SK-N-SH (cell line): Measurements from ENCODE around the gene RITA1. TPM values are rescaled to one million over a fixed set of nuclear protein-coding genes. Genes with fewer than 3 reads are reported as not detected.

Experiments used
- CTCF ChIA-PET: fragments of 300-600, 350-600 bp; formaldehyde crosslinking; extraction: SDS; loops from one replicate; lab custom pipeline; 2021; lab: Yijun Ruan, JAX
- POLR2A ChIA-PET: fragments of 350-600 bp; sonication (Branson Sonifier 250); formaldehyde crosslinking; extraction: SDS; loops from one replicate; lab custom pipeline; 2020; ENCODE audit warnings: antibody characterized with exemption, inconsistent platforms; lab: Yijun Ruan, JAX
- DNase-seq: peaks from one replicate; pipeline ENCODE4 v3.0.0; 2012
- H2AFZ ChIP-seq: fragments of 200-600 bp; sonication (generic); 2 replicates; pipeline ENCODE4 v1.8.1; 2016; ENCODE audit warnings: antibody characterized with exemption, mild to moderate bottlenecking, low read depth
- H3F3A ChIP-seq: fragments of 200-600 bp; sonication (generic); replicated peaks from 2 replicates; pipeline ENCODE3; 2016; ENCODE audit warnings: antibody characterized with exemption, mild to moderate bottlenecking; ENCODE audit not compliant: insufficient read depth
- H3K27ac ChIP-seq, 2 experiments: fragments of 200-500 bp in 1 of 2; fragments of 200-600 bp in 1 of 2; sonication (Bioruptor generic) in 1 of 2; sonication (generic), shearing (Covaris generic) in 1 of 2; 2 replicates each; pipeline versions ENCODE4 v1.5.1 to v1.6.1; 2014 to 2016; ENCODE audit warnings: low read depth in 2 of 2, inconsistent platforms in 1 of 2, low read length in 1 of 2, mild to moderate bottlenecking in 1 of 2, mixed read lengths in 1 of 2
- H3K27me3 ChIP-seq: fragments of 200-600 bp; sonication (generic), shearing (Covaris generic); 2 replicates; pipeline ENCODE4 v1.6.1; 2016; ENCODE audit warnings: mixed run types; ENCODE audit not compliant: insufficient read depth
- H3K36me3 ChIP-seq, 2 experiments: fragments of 200-500 bp in 1 of 2; fragments of 200-600 bp in 1 of 2; sonication (Bioruptor generic) in 1 of 2; sonication (generic) in 1 of 2; replicated peaks in 1 of 2; 2 replicates each; pipeline versions ENCODE3 to v1.5.1; 2014 to 2016; ENCODE audit warnings: low read length in 1 of 2, mild to moderate bottlenecking in 1 of 2; ENCODE audit not compliant: insufficient read depth in 2 of 2, control insufficient read depth in 1 of 2
- H3K4me1 ChIP-seq, 2 experiments: fragments of 200-500 bp in 1 of 2; fragments of 200-600 bp in 1 of 2; sonication (Bioruptor generic) in 1 of 2; sonication (generic), shearing (Covaris generic) in 1 of 2; 2 replicates each; pipeline versions ENCODE4 v1.5.1 to v1.6.1; 2014 to 2016; ENCODE audit warnings: low read depth in 1 of 2, low read length in 1 of 2, mixed run types in 1 of 2; ENCODE audit not compliant: insufficient read depth in 2 of 2, control insufficient read depth in 1 of 2
- H3K4me2 ChIP-seq: fragments of 200-600 bp; sonication (generic), shearing (Covaris generic); 2 replicates; pipeline ENCODE4 v1.6.1; 2017; ENCODE audit warnings: mixed run types
- H3K4me3 ChIP-seq, 2 experiments: fragments of 200-500 bp in 1 of 2; fragments of 200-600 bp in 1 of 2; sonication (Bioruptor generic) in 1 of 2; sonication (generic), shearing (Covaris generic) in 1 of 2; 2 replicates each; pipeline versions ENCODE4 v1.5.1 to v1.8.1; 2014 to 2016; ENCODE audit warnings: low read depth in 2 of 2, inconsistent platforms in 1 of 2, low read length in 1 of 2, mild to moderate bottlenecking in 1 of 2, mixed read lengths in 1 of 2, moderate library complexity in 1 of 2
- H3K79me2 ChIP-seq: fragments of 200-600 bp; sonication (generic); 2 replicates; pipeline ENCODE4 v1.8.1; 2017; ENCODE audit warnings: mild to moderate bottlenecking; ENCODE audit not compliant: insufficient read depth
- H3K9ac ChIP-seq: fragments of 200-600 bp; sonication (generic); 2 replicates; pipeline ENCODE4 v1.6.1; 2017; ENCODE audit warnings: mixed run types
- H3K9me2 ChIP-seq: fragments of 200-600 bp; sonication (generic); 2 replicates; pipeline ENCODE4 v1.6.1; 2017; ENCODE audit warnings: mixed run types
- H3K9me3 ChIP-seq: fragments of 200-600 bp; sonication (generic); 2 replicates; pipeline ENCODE4 v1.6.1; 2017; ENCODE audit warnings: mixed run types, mild to moderate bottlenecking, moderate library complexity
- H4K20me1 ChIP-seq: fragments of 200-600 bp; sonication (generic); 2 replicates; pipeline ENCODE4 v1.6.1; 2017; ENCODE audit warnings: mild to moderate bottlenecking, mixed run types; ENCODE audit not compliant: insufficient read depth
- ELF1 ChIP-seq: IDR thresholded peaks from 2 replicates; pipeline ENCODE4 v1.4.0; 2012
- EZH2phosphoT487 ChIP-seq: fragments of 200-600 bp; sonication (generic); IDR thresholded peaks from 2 replicates; pipeline ENCODE4 v1.6.1; 2017; ENCODE audit warnings: low read depth, mixed run types, mild to moderate bottlenecking, antibody characterized with exemption, moderate library complexity, borderline replicate concordance
- FOSL2 ChIP-seq: IDR thresholded peaks from 2 replicates; pipeline ENCODE4 v1.4.0; 2012; ENCODE audit warnings: low read depth, mild to moderate bottlenecking, moderate library complexity, borderline replicate concordance
- FOXJ3 ChIP-seq: sonication (generic); formaldehyde crosslinking; IDR thresholded peaks from 2 replicates; pipeline ENCODE4 v1.5.1; 2020; ENCODE audit warnings: mild to moderate bottlenecking, missing genetic modification reagents
- FOXM1 ChIP-seq: IDR thresholded peaks from 2 replicates; pipeline ENCODE4 v1.4.0; 2012; ENCODE audit warnings: low read depth, mild to moderate bottlenecking
- GABPA ChIP-seq: IDR thresholded peaks from 2 replicates; pipeline ENCODE4 v1.4.0; 2012; ENCODE audit warnings: low read depth, mild to moderate bottlenecking
- MXI1 ChIP-seq: IDR thresholded peaks from 2 replicates; pipeline ENCODE4 v1.6.1; 2012; ENCODE audit warnings: mild to moderate bottlenecking, low read depth, low read length, improper control_type of control experiment
- NRF1 ChIP-seq: IDR thresholded peaks from 2 replicates; pipeline ENCODE4 v1.6.1; 2012; ENCODE audit warnings: low read depth, mild to moderate bottlenecking, low read length
- RFX5 ChIP-seq: IDR thresholded peaks from 2 replicates; pipeline ENCODE4 v1.6.1; 2012; ENCODE audit warnings: mild to moderate bottlenecking, improper control_type of control experiment, low read length
- RXRA ChIP-seq: IDR thresholded peaks from 2 replicates; pipeline ENCODE4 v1.4.0; 2012; ENCODE audit warnings: low read depth, mild to moderate bottlenecking, borderline replicate concordance
- TEAD4 ChIP-seq: IDR thresholded peaks from 2 replicates; pipeline ENCODE4 v1.4.0; 2012; ENCODE audit warnings: mild to moderate bottlenecking, borderline replicate concordance; ENCODE audit not compliant: insufficient read depth
- YY1 ChIP-seq: IDR thresholded peaks from 2 replicates; pipeline ENCODE4 v1.4.0; 2012; ENCODE audit warnings: low read depth, mild to moderate bottlenecking
- WGBS: methylation state at CpG from one replicate; pipeline ENCODE4 v1.1.6; 2017; ENCODE audit warnings: low lambda C conversion rate; 5-methylcytosine and 5-hydroxymethylcytosine counted together
- polyA plus RNA-seq, 3 experiments: library from polyadenylated mRNA; depleted of rRNA; stranded (reverse); fragments of >200 nt; gene quantifications; 2 replicates each; pipeline ENCODE4 v1.2.3, GENCODE V29; 2012
- small RNA-seq, 7 experiments: library from RNA; depleted of rRNA; stranded (forward); fragments of <200 nt; gene quantifications; one replicate each; pipeline ENCODE3, GENCODE V24; 2012
- TF ChIP-seq, protein P1 (sequence below): fragments of 150-350 bp; IDR thresholded peaks from 2 replicates; pipeline ENCODE4 v1.6.1; 2016; ENCODE audit warnings: mild to moderate bottlenecking, low read depth, low read length

The RITA1 gene
- polyA plus RNA-seq, 1 of the 3 experiments (the other 2 are of a cell fraction) = 21.1 TPM

DNA sequence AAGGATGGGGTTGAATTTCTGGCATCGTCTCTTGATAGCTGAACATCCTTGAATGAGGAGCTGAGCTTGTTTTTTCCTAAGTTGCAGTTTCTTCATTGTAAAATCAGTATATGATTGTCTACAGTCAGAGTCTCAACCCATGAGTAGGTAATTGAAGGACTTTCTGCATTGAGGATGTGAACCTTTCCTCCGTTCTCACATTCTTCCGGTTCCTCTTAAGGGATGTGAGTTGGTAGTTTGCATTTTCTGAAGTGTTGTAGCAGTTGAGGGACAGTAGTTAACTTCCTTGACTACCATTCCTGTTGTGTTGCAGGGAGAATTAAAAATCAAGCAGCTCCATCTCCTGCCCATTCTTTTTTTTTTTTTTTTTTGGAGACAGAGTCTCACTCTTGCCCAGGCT is 54.9 kb downstream of the RITA1 start:
- no peak for DNase-seq
- Histone ChIP-seq H3K4me2 (no peak overlapping the region), H3K4me1 (peaks cover 19 to 33% of the 10 kb centered on the region in 2 experiments; a peak in 3 of 4 replicates), H3K4me3 (no peak overlapping the region), H3K79me2 (no peaks in the 10 kb centered on the region), H3K36me3 (no peaks in the 10 kb centered on the region), H3K9me3 (no peaks in the 10 kb centered on the region), H3K9ac (no peak overlapping the region), H4K20me1 (no peaks in the 10 kb centered on the region), H3K27ac (no peak overlapping the region; a peak in 1 of 4 replicates), H3K27me3 (no peaks in the 10 kb centered on the region), H3F3A (peaks cover 3% of the 10 kb centered on the region), H3K9me2 (no peaks in the 10 kb centered on the region), H2AFZ (no peak overlapping the region)
- TF ChIP-seq GABPA (no peak), EZH2phosphoT487 (no peak), NRF1 (no peak), RFX5 (no peak), FOXJ3 (CRISPR knock-in tag) (no peak), YY1 (no peak), MXI1 (no peak), FOXM1 (no peak), ELF1 (no peak), TEAD4 (no peak), RXRA (no peak)
- 100% methylated on average over 3 of the region's 3 CpGs for WGBS
- CTCF ChIA-PET = interaction anchor here (1.2 kb wide), 1 partner anchor 20 kb away, joined by 3 read pairs; no protein-coding TSS in a partner anchor
- POLR2A ChIA-PET = no interaction called here

DNA sequence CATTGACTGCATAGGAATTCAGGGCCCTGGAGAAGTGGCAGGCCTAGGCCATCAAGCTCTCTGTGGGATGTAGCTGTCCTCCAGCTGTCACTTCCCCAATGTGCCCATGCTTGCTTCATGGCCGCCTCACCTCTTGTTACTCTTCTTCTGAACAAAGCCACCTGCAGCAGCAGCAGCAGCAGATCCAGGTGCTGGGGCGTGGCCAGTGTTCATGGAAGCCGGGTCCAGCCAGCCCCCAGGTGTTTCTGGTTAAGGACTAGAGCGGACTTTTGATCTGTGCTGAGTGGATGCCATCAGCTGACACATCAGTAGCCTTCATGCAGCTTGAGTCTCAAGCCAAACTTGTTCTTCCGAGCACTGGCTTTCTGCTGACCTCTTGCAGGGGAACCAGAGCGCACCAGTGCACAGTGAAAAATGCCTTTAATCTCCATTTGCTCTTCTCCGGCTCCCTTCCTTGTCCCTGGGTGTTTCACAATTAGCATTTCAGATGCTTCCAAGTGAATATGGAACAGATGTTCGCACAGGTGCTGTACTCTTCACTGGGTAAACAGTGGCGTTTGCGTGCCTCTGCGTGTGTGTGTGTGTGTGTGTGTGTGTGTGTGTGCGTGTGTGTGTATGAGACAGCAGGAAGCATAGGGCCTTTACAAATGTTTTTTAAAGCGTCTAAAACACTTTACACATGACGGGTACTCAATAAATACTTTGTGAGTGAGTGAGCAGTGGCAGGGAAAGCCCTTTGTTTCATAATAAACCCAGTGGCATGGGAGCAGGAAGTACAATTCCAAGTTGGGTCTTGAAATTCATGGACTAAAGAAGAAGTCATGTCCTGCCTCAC is 55.9 kb downstream of the RITA1 start:
- H3K27me3 ChIP-seq = no peaks in the 10 kb centered on the region
- CTCF ChIA-PET = interaction anchor here (1.2 kb wide), 1 partner anchor 21 kb away, joined by 3 read pairs; no protein-coding TSS in a partner anchor
- H3K36me3 ChIP-seq = no peaks in the 10 kb centered on the region
- no peaks in the 10 kb centered on the region for H3K79me2 ChIP-seq
- POLR2A ChIA-PET = no interaction called here
- no peak overlapping the region for H3K9ac ChIP-seq
- H2AFZ ChIP-seq = no peak overlapping the region
- TF ChIP-seq, protein P1, sequence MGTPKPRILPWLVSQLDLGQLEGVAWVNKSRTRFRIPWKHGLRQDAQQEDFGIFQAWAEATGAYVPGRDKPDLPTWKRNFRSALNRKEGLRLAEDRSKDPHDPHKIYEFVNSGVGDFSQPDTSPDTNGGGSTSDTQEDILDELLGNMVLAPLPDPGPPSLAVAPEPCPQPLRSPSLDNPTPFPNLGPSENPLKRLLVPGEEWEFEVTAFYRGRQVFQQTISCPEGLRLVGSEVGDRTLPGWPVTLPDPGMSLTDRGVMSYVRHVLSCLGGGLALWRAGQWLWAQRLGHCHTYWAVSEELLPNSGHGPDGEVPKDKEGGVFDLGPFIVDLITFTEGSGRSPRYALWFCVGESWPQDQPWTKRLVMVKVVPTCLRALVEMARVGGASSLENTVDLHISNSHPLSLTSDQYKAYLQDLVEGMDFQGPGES = no peak
- peak; percentile 30; the same call in 1 of the 2 replicates for TF ChIP-seq FOSL2
- H4K20me1 ChIP-seq = no peaks in the 10 kb centered on the region
- H3F3A ChIP-seq = peaks cover 3% of the 10 kb centered on the region
- no peak for DNase-seq
- no peaks in the 10 kb centered on the region for H3K9me3 ChIP-seq
- H3K4me1 ChIP-seq = peaks cover 28 to 43% of the 10 kb centered on the region in 2 experiments
- 53% methylated on average over 10 of the region's 14 CpGs for WGBS
- H3K4me3 ChIP-seq = no peak overlapping the region
- no peak overlapping the region for H3K4me2 ChIP-seq
- no peaks in the 10 kb centered on the region for H3K9me2 ChIP-seq
- peak overlapping the region in 1 of 2 experiments; percentile 42; a peak in 3 of 4 replicates for H3K27ac ChIP-seq

Small RNA genes within 50 kb of the gene (small RNA-seq; reads per million reads assigned to genes)
- gene MIR7106 (0 reads per million in 7 experiments), gene RF00019 (0 reads per million in 7 experiments)

Other genes with a start within 250 kb of the RITA1 start
- gene OAS3, start 247.2 kb upstream of the RITA1 start, polyA plus RNA-seq (2012; rRNA removed) = 3.0 TPM in 2 replicates
- 0.02 TPM in 1 of 2 replicates, not detected in the other for gene OAS2, start 207.2 kb upstream of the RITA1 start, polyA plus RNA-seq (2012; rRNA removed)
- 0.72 and 1.0 TPM in 2 replicates for gene DTX1, start 129.0 kb upstream of the RITA1 start, polyA plus RNA-seq (2012; rRNA removed)
- gene RASAL1, start 50.0 kb upstream of the RITA1 start, polyA plus RNA-seq (2012; rRNA removed) = not detected in 2 replicates
- not detected in 2 replicates for gene CFAP73, start 36.0 kb upstream of the RITA1 start, polyA plus RNA-seq (2012; rRNA removed)
- 56.5 and 69.9 TPM in 2 replicates for gene DDX54, start 243 bp upstream of the RITA1 start, polyA plus RNA-seq (2012; rRNA removed)
- gene TPCN1, start 35.7 kb downstream of the RITA1 start, polyA plus RNA-seq (2012; rRNA removed) = 10.3 and 15.7 TPM in 2 replicates
- 12.0 and 12.9 TPM in 2 replicates for gene SLC8B1, start 149.4 kb downstream of the RITA1 start, polyA plus RNA-seq (2012; rRNA removed)
- gene PLBD2, start 172.9 kb downstream of the RITA1 start, polyA plus RNA-seq (2012; rRNA removed) = 12.1 and 15.2 TPM in 2 replicates
- 0.08 and 0.10 TPM in 2 replicates for gene SDS, start 218.2 kb downstream of the RITA1 start, polyA plus RNA-seq (2012; rRNA removed)
- 32.4 and 33.7 TPM in 2 replicates for gene SDSL, start 236.7 kb downstream of the RITA1 start, polyA plus RNA-seq (2012; rRNA removed)